ENCODE data around the gene MAOA. TPM values are rescaled to one million over a fixed set of nuclear protein-coding genes. Genes with fewer than 3 reads are reported as not detected.
"Not testable (repeated sequence)": the region's sequence is repeated elsewhere in the genome, so short reads cannot be mapped to it uniquely, and the experiment has no call there.

Gene MAOA
- total RNA-seq, 1 donor from 2014 or later, result 232 TPM

- no peak for DNase-seq (ENCODE audit: low spot score)
Measured at GRCh38 chrX:43661521-43662240, 5.6 kb downstream of the MAOA start.

GRCh38 chrX:43663173-43663572 lies 7.1 kb downstream of the MAOA start:
- no peak for DNase-seq (ENCODE audit: low spot score)

GRCh38 chrX:43664258-43664657 lies 8.2 kb downstream of the MAOA start:
- DNase-seq (ENCODE audit: low spot score), result no peak

GRCh38 chrX:43664708-43665107 lies 8.6 kb downstream of the MAOA start:
- DNase-seq (ENCODE audit: low spot score), result no peak

GRCh38 chrX:43666311-43666912 lies 10.3 kb downstream of the MAOA start:
- no peak for DNase-seq (ENCODE audit: low spot score)

- DNase-seq (ENCODE audit: low spot score), result not testable (repeated sequence)
Measured at GRCh38 chrX:43675965-43676628, 20.0 kb downstream of the MAOA start.

GRCh38 chrX:43676971-43677572 lies 21.0 kb downstream of the MAOA start:
- DNase-seq (ENCODE audit: low spot score), result no peak

- no peak for DNase-seq (ENCODE audit: low spot score)
Measured at GRCh38 chrX:43677993-43678392, 21.9 kb downstream of the MAOA start.

- DNase-seq (ENCODE audit: low spot score), result no peak
Measured at GRCh38 chrX:43679058-43679457, 23.0 kb downstream of the MAOA start.

GRCh38 chrX:43679778-43680177 lies 23.7 kb downstream of the MAOA start:
- no peak for DNase-seq (ENCODE audit: low spot score)

- DNase-seq (ENCODE audit: low spot score), result no peak
Measured at GRCh38 chrX:43682726-43683125, 26.6 kb downstream of the MAOA start.

GRCh38 chrX:43685221-43685620 lies 29.1 kb downstream of the MAOA start:
- DNase-seq (ENCODE audit: low spot score), result no peak

- no peak for DNase-seq (ENCODE audit: low spot score)
Measured at GRCh38 chrX:43688586-43688985, 32.5 kb downstream of the MAOA start.

- DNase-seq (ENCODE audit: low spot score), result no peak
Measured at GRCh38 chrX:43693602-43694406, 37.7 kb downstream of the MAOA start.

- no peak for DNase-seq (ENCODE audit: low spot score)
Measured at GRCh38 chrX:43699475-43699874, 43.4 kb downstream of the MAOA start.

- DNase-seq (ENCODE audit: low spot score), result no peak
Measured at GRCh38 chrX:43702079-43702524, 46.0 kb downstream of the MAOA start.

GRCh38 chrX:43702660-43703059 lies 46.6 kb downstream of the MAOA start:
- no peak for DNase-seq (ENCODE audit: low spot score)

- DNase-seq (ENCODE audit: low spot score), result no peak
Measured at GRCh38 chrX:43703211-43703791, 47.2 kb downstream of the MAOA start.

GRCh38 chrX:43706786-43707370 lies 50.8 kb downstream of the MAOA start:
- DNase-seq (ENCODE audit: low spot score), result no peak

GRCh38 chrX:43707812-43708548 lies 51.9 kb downstream of the MAOA start:
- DNase-seq (ENCODE audit: low spot score), result no peak

Data from mesenteric fat pad (tissue), 1 donor.